Neuronal stem cell (in vitro differentiated cells): ENCODE measurements around the gene ZFP62.

Experiments
- DNase-seq: peaks from one replicate; pipeline ENCODE4 v3.0.0-alpha.2; 2013; ENCODE audit warnings: low spot score
- H2AFZ ChIP-seq: one replicate; pipeline ENCODE4 v1.6.1; 2013; ENCODE audit warnings: mild to moderate bottlenecking, low read length, inconsistent platforms
- H2AK5ac ChIP-seq: 2 replicates; pipeline ENCODE4 v1.6.1; 2013; ENCODE audit warnings: low read depth, mild to moderate bottlenecking, inconsistent platforms, low read length, moderate library complexity, mixed read lengths
- H2BK120ac ChIP-seq: 2 replicates; pipeline ENCODE4 v1.6.1; 2013; ENCODE audit warnings: low read depth, mild to moderate bottlenecking, inconsistent platforms, low read length, moderate library complexity, mixed read lengths
- H2BK12ac ChIP-seq: one replicate; pipeline ENCODE4 v1.6.1; 2013; ENCODE audit warnings: low read length, inconsistent platforms
- H2BK15ac ChIP-seq: 2 replicates; pipeline ENCODE4 v1.6.1; 2013; ENCODE audit warnings: mild to moderate bottlenecking, low read length, inconsistent platforms, mixed read lengths
- H2BK5ac ChIP-seq: one replicate; pipeline ENCODE4 v1.6.1; 2013; ENCODE audit warnings: inconsistent platforms, mild to moderate bottlenecking, low read length, moderate library complexity
- H3K14ac ChIP-seq: one replicate; pipeline ENCODE4 v1.6.1; 2013; ENCODE audit warnings: low read length, inconsistent platforms
- H3K18ac ChIP-seq: 2 replicates; pipeline ENCODE4 v1.6.1; 2013; ENCODE audit warnings: low read length, inconsistent platforms
- H3K23ac ChIP-seq: 2 replicates; pipeline ENCODE4 v1.6.1; 2013; ENCODE audit warnings: low read depth, mild to moderate bottlenecking, mixed read lengths, low read length, inconsistent platforms; ENCODE audit not compliant: poor library complexity
- H3K27ac ChIP-seq: replicated peaks from 3 replicates; pipeline ENCODE4 v1.5.1; 2013; ENCODE audit warnings: low read length, inconsistent platforms
- H3K27me3 ChIP-seq, 3 experiments: 2 replicates each; pipeline ENCODE4 v1.6.1; 2013; ENCODE audit warnings: low read length in 3 of 3, mild to moderate bottlenecking in 2 of 3, inconsistent platforms in 1 of 3, low read depth in 1 of 3, mixed read lengths in 1 of 3, moderate library complexity in 1 of 3; ENCODE audit not compliant: control insufficient read depth in 3 of 3, insufficient read depth in 3 of 3
- H3K36me3 ChIP-seq, 2 donors: replicated peaks in 1 of 2; 2 replicates each; pipeline ENCODE4 v1.6.1; 2013; ENCODE audit warnings: low read length in 2 of 2; ENCODE audit not compliant: control insufficient read depth in 2 of 2, insufficient read depth in 2 of 2
- H3K4ac ChIP-seq: 2 replicates; pipeline ENCODE4 v1.6.1; 2013; ENCODE audit warnings: inconsistent platforms, mild to moderate bottlenecking, low read length, moderate library complexity
- H3K4me1 ChIP-seq, 2 donors: 1 replicate in 1 of 2; 2 replicates in 1 of 2; pipeline ENCODE4 v1.6.1; 2013; ENCODE audit warnings: low read length in 2 of 2, low read depth in 1 of 2; ENCODE audit not compliant: control insufficient read depth in 2 of 2, insufficient read depth in 1 of 2
- H3K4me2 ChIP-seq: one replicate; pipeline ENCODE4 v1.6.1; 2013; ENCODE audit warnings: mild to moderate bottlenecking, low read length, inconsistent platforms; ENCODE audit not compliant: insufficient read depth, poor library complexity, severe bottlenecking
- H3K4me3 ChIP-seq, 2 donors: 2 replicates each; pipeline ENCODE4 v1.5.1; 2013; ENCODE audit warnings: low read length in 2 of 2, mild to moderate bottlenecking in 2 of 2, inconsistent platforms in 1 of 2, moderate library complexity in 1 of 2
- H3K79me1 ChIP-seq: one replicate; pipeline ENCODE4 v1.6.1; 2013; ENCODE audit warnings: low read depth, mild to moderate bottlenecking, inconsistent platforms, low read length, moderate library complexity
- H3K9ac ChIP-seq: one replicate; pipeline ENCODE4 v1.6.1; 2013; ENCODE audit warnings: mild to moderate bottlenecking, low read depth, low read length, inconsistent platforms; ENCODE audit not compliant: poor library complexity
- H3K9me3 ChIP-seq, 2 donors: replicated peaks in 1 of 2; 2 replicates each; pipeline versions ENCODE3 to v1.6.1; 2013; ENCODE audit warnings: low read length in 2 of 2, mild to moderate bottlenecking in 2 of 2, inconsistent platforms in 1 of 2, low read depth in 1 of 2, mixed read lengths in 1 of 2, moderate library complexity in 1 of 2; ENCODE audit not compliant: control insufficient read depth in 2 of 2, insufficient read depth in 1 of 2
- H4K8ac ChIP-seq: one replicate; pipeline ENCODE4 v1.6.1; 2013; ENCODE audit warnings: low read depth, mild to moderate bottlenecking, inconsistent platforms, low read length, moderate library complexity
- H4K91ac ChIP-seq: one replicate; pipeline ENCODE4 v1.6.1; 2013; ENCODE audit warnings: low read length, low read depth, mild to moderate bottlenecking, inconsistent platforms; ENCODE audit not compliant: poor library complexity
- WGBS, 2 donors: extraction: QIAGEN DNeasy Blood & Tissue Kit; methylation state at CpG; one replicate each; pipeline ENCODE4 v1.1.7; 2013; ENCODE audit warnings: missing lambda C conversion rate in 2 of 2, mixed read lengths in 1 of 2; ENCODE audit not compliant: insufficient read length in 2 of 2, insufficient replicate concordance in 1 of 2; ENCODE audit errors: extremely low coverage in 2 of 2; 5-methylcytosine and 5-hydroxymethylcytosine counted together

The ZFP62 gene

GRCh38 chr5:180825768-180826525 lies 35.1 kb downstream of the ZFP62 start:
- Histone ChIP-seq H3K9me3 (peaks cover 10 to 18% of the 10 kb centered on the region in 2 donors), H2AFZ (no peak overlapping the region), H2BK15ac (no peak overlapping the region), H3K27ac (no peak overlapping the region), H3K79me1 (no peaks in the 10 kb centered on the region), H3K36me3 (peaks cover 0 to 3% of the 10 kb centered on the region in 2 donors), H3K4ac (no peak overlapping the region), H2BK12ac (no peak overlapping the region), H3K18ac (peak overlapping the region; percentile 11), H3K4me3 (no peak overlapping the region), H3K27me3 (peaks cover 0 to 5% (median 0%) of the 10 kb centered on the region in 3 experiments), H3K4me1 (peaks cover 0 to 3% of the 10 kb centered on the region in 2 donors), H4K91ac (no peak overlapping the region), H3K23ac (no peak overlapping the region), H3K9ac (no peak overlapping the region), H2BK5ac (no peak overlapping the region), H2BK120ac (no peak overlapping the region), H2AK5ac (no peak overlapping the region), H3K4me2 (no peak overlapping the region), H4K8ac (no peak overlapping the region), H3K14ac (no peak overlapping the region)
- no CpG with 5 or more reads among the region's 3 CpGs for WGBS, 2 donors
- DNase-seq, result no peak

DNA sequence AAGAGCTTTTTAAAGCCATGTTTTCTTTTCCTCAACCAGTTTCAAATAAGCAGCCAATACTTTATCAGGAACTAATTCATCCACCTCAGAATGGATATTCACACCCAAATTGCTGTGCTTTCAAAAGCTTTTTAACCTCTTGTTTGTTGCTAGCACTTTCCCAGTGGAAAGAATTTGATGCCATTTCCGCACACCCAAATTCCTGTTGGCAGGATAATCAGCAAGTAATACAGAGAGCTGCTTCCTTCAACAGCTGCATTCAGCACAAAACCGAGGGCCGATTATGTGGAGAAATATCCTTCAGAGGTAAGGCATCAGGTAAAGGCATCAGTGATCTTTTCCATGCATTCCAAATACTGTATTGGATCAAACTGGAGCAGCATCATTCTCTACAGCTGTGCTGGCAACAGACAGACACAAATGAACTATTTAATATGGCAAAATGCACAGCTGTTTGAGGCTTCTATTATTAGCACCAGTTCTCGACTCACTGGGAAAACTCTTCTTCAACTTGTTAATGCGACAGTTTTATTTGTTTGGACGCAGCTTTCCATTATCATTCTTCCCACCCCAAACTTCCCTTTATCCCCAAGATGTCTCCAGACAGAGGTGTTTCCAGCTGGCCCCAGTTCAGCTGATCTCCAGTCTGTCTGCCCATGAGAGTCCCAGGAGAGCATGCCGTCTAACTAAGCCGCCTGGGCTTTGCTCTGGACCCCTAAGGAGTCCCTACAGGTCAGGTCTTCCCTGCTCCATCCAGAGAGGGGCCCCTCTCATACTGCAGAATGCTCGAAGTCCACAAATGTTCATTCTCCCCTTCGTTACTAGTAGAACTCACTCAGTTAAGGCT lies 36.2 kb downstream of the ZFP62 start:
- H2BK5ac ChIP-seq, result no peak overlapping the region
- DNase-seq, result no peak
- peaks cover 0 to 5% (median 0%) of the 10 kb centered on the region in 3 experiments for H3K27me3 ChIP-seq
- H2BK12ac ChIP-seq, result no peak overlapping the region
- H3K14ac ChIP-seq, result no peak overlapping the region
- no peak overlapping the region for H3K18ac ChIP-seq
- no peaks in the 10 kb centered on the region for H3K79me1 ChIP-seq
- H3K4me3 ChIP-seq, result no peak overlapping the region
- no peak overlapping the region for H2BK120ac ChIP-seq
- H3K27ac ChIP-seq, result no peak overlapping the region
- H3K23ac ChIP-seq, result no peak overlapping the region
- H2BK15ac ChIP-seq, result no peak overlapping the region
- H3K9me3 ChIP-seq, result peaks cover 5 to 7% of the 10 kb centered on the region in 2 donors
- no peak overlapping the region for H4K8ac ChIP-seq
- no peak overlapping the region for H3K4ac ChIP-seq
- H3K9ac ChIP-seq, result no peak overlapping the region
- H3K4me1 ChIP-seq, result no peaks in the 10 kb centered on the region
- no peak overlapping the region for H3K4me2 ChIP-seq
- no peak overlapping the region for H4K91ac ChIP-seq
- H2AK5ac ChIP-seq, result no peak overlapping the region
- peaks cover 0 to under 1% of the 10 kb centered on the region in 2 donors for H3K36me3 ChIP-seq
- no CpG with 5 or more reads among the region's 10 CpGs for WGBS, 2 donors
- H2AFZ ChIP-seq, result no peak overlapping the region

DNA sequence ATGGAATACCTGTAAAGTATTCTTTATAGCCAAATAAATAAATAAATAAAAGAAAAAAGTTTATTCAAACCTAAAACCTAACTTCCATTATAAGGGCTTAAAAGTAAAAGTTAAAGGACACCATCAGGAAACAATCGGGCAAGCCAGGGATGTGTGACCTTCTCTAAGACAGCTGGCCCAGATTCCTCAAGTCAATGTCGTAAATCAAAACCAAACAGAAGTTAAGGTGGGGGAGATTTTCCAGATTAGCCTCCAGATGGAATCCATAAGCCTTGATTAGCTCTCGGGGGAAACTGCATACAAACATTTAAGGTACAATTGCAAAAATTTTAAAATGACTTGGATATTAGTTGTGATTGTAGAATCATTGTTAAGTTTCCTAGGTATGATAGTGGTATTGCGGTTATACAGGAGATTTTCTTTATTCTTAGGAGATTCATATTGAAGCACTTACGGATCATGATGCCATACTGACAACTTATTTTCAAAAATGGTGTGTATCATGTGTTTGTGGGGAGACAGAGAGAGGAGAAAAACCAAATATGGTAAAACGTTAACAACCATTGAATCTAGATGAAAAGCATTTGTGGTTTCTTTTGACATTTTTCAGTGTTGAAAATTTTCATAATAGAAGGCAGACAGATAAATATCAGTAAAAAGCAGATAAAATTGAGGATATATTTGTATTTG lies 37.0 kb downstream of the ZFP62 start:
- no peaks in the 10 kb centered on the region for H3K36me3 ChIP-seq
- no peak overlapping the region for H4K8ac ChIP-seq
- H3K4ac ChIP-seq, result no peak overlapping the region
- H3K27ac ChIP-seq, result no peak overlapping the region
- peaks cover 0 to 5% (median 0%) of the 10 kb centered on the region in 3 experiments for H3K27me3 ChIP-seq
- no peaks in the 10 kb centered on the region for H3K79me1 ChIP-seq
- H4K91ac ChIP-seq, result no peak overlapping the region
- H3K18ac ChIP-seq, result no peak overlapping the region
- peaks cover 2 to 3% of the 10 kb centered on the region in 2 donors for H3K9me3 ChIP-seq
- H3K23ac ChIP-seq, result no peak overlapping the region
- no CpG with 5 or more reads among the region's 6 CpGs for WGBS, 2 donors
- H3K4me1 ChIP-seq, result no peaks in the 10 kb centered on the region
- no peak overlapping the region for H2BK120ac ChIP-seq
- H2BK15ac ChIP-seq, result no peak overlapping the region
- no peak overlapping the region for H3K4me2 ChIP-seq
- no peak overlapping the region for H2AK5ac ChIP-seq
- no peak overlapping the region for H3K4me3 ChIP-seq
- no peak overlapping the region for H2BK5ac ChIP-seq
- no peak overlapping the region for H3K14ac ChIP-seq
- DNase-seq, result no peak
- H2AFZ ChIP-seq, result no peak overlapping the region
- no peak overlapping the region for H2BK12ac ChIP-seq
- H3K9ac ChIP-seq, result no peak overlapping the region
